GM21528 (cell line): ENCODE results near the gene UMODL1.

Experiments used
- ATAC-seq: cut with Tn5 transposase; IDR thresholded peaks from one replicate; pipeline ENCODE4 v1.9.1; 2021; ENCODE audit warnings: mild to moderate bottlenecking, moderate library complexity; ENCODE audit not compliant: unreplicated experiment, low FRiP score

Gene UMODL1

GRCh38 chr21:42039470-42039901 is 31.6 kb upstream of the UMODL1 start:
- no peak for ATAC-seq

DNA sequence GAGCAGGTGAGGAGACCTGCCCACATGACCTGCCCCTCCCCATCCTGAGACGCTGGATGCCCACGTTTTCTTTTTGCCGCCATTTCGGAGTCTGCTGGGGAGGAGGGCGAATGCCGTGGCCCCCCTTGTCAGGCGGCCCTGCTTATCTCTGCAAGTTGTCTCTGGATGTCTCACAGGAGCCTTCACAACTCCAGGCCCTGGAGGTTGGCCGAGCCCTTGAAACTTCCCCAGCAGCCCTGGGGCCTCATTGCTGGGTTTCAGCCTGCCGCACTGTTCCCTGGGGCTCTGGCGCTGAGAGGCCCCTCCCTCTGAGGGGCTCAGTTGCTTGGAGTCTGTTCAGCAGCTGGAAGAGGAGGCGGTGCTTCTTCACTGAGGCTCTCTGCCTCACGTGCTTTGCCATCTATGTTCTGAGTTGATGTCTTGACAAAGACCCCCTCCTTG is 31.2 kb upstream of the UMODL1 start:
- ATAC-seq = no peak

DNA sequence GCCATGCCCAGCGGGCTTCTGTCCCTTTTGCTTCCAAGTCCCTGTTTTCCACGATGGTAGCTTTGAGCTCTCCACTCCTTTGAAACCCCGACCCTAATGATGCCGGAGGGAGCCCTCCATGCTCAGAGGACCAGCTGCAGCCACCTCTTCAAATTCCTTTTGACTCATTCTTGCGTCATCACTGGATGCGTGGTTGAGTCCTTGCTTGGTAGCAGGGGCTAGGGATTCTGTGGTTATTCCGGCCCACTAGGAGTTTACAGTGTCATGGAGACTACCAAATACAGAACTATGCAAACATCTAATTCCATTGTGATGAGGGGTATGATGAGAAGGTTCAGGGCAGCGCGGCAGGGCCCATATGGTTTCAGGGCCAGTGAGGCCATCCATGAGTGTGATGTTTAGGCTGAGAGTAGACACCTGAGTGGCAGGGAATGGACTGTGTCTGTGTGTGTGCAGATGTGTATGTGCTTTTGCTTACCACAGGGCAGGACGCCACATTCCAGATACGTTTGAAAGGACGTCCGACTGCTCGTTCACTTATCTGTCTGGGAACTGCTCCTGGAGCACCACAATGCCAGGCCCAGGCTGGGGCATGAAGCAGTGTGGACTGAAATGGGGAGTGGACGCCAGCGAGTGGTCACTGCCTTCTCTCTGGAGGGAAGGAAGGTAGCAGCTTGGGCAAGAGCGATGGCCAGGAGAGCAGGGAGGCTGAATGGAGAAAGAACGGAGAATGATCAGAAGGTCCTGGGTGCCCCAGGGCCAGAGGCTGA is 30.5 kb upstream of the UMODL1 start:
- ATAC-seq = no peak

DNA sequence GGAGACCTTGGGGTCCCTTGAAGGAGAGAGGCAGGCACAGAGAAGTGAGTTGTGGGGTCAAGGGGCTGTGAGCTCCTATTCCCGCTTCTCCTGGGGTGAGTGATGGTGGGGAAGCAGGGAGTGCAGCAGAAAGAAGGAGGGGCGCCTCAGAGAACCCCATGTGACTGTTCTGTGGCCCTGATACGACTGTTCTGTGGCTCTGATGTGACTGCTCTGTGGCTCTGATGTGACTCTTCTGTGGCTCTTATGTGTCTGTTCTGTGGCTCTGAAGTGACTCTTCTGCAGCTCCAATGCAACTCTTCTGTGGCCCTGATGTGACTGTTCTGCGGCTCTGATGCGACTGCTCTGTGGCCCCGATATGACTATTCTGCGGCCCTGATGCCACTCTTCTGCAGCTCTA is 29.9 kb upstream of the UMODL1 start:
- ATAC-seq = no peak

GRCh38 chr21:42041711-42042110 is 29.4 kb upstream of the UMODL1 start:
- no peak for ATAC-seq

DNA sequence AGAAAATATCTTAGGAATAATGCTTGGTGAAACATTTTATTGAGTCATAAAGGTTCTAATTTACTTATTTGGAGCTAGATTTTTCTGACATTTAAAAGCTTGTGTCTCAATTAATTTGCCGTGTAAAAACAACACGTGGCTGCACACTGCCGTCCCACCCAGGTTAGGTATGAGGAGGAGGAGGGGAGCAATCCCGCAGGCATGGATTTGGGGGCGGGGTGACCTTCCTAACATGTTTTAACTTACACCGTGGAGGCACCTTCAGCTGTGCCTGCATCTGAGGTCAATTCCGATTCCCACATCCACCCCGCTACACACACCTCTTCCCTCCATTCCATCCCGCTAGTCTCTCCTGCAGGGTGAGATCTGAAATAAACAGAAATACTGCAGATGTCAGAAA is 28.5 kb upstream of the UMODL1 start:
- no peak for ATAC-seq

DNA sequence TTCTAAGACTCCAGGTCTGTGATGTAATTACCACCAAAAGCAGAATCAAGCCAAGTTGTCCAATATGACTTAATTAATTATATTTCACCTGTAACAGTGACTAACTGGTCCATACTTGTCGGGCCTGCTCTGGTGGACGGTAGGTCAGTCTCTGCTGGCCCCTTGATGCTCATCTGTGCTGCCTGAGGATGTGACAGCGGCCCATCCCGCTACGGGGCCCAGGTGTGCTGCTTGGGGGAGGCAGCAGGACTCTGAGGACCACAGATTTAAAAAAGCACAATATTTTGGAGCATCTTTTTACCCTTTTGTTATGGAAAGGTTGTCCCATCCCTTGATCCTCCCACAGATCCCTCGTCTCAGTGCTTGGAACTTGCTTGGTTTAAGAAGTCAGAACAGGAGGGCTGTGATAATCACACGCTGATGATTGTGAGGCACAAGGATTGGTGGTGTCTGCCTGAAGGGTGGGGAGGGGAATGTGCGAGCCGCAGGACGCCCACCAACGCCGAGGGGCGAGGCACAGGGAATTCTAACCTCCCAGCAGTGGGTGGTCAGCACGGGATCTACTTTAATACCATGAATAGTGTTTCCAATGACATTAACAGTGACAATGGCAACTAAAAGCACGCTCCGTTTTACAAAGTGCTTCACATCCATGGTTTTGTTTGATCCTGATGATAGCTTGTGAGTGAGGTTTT is 27.8 kb upstream of the UMODL1 start:
- no peak for ATAC-seq

- ATAC-seq = no peak
These were observed 27.2 kb upstream of the UMODL1 start for GRCh38 chr21:42043961-42044360.

DNA sequence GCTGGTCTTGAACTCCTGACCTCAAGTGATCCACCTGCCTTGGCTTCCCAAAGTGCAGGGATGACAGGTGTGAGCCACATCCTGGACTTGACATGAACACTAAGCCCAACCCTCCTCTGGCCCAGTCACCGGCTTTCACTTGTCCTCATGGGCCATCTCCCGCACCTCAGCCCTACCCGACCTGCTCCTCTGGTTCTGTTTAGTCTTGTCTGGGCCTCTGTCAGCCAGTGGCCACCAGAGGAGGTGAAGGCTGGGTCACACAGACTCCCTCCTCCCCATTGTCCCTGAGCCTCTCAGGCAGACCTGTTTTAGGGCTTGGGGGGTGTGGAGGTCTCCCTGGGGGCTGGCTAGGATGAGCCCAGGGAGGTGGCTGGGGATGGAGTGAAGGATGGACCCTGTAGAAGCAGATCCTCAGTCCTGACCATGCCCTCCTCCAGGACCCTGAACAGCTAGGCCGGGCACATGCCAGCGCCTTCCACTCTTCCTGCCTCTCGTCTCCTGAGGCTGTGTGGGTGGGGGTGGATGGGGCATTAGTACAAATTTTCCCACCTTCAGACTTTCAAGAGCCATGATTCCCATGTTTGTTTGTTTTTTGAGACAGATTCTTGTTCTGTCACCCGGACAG is 26.1 kb upstream of the UMODL1 start:
- ATAC-seq = no peak

DNA sequence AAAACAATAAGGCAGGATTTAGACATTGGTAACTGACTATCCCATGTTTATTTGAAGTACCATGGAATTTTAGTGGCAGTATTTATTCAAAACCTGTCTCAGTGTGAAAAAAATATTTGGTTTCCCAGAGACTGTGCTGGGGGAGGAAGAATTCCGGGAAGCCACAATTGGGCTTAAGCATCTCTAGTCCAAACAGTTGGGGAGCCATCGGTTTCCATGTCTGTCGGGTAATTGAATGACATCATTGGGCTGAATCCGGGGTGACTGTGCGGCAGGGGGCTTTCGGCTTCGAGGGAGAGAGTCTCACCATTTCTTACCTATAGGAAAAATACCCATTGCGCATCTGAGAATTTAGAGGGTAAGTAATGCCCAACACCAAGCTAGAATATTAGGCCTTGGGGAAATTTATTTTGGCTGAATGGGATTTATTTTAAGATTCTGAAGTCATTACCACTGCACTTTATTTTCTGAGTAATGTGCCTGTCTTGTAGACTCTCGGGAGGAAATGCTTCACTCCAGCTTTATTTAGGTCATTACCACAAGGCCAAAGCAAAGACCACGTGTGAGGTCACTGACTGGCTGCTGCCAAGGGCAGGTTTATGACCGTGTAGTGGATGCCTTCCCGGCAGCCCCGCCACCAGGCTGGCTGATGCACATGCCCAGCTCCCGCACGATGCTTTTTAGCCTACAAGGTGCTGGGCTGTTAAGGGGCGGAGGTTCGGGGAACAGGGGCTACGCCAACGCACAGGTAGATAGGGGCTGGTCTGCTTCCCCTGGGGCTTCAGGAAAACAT is 23.1 kb upstream of the UMODL1 start:
- ATAC-seq = no peak

DNA sequence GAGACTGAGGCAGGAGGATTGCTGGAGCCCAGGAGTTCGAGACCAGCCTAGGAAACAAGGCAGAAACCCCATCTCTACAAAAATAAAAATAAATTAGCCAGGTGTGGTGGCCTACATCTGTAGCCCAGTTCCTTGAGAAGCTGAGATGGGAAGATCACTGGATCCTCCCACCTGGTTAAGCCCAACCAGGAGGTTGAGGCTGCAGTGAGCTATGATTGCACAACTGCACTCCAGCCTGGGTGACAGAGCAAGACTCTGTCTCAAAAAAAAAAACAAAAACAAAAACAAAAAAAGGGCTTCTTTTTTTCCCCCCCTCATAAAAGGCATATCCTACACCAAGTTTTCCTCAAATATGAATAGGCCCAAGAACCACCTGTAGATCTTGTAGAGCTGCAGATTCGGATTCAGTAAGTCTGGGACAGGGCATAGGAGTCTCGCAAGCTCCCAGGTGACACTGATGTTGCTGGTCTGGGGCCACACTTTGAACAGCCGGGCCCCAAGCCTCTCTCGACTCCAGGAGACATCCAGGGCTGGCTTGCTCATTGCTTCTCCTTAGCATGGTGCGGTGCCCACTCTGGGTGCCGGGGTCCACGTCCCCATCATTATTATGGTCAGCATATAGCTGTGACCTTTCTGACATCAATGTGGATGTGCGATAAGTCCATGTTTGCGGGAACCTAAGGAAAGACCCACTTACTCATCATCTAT is 22.1 kb upstream of the UMODL1 start:
- no peak for ATAC-seq

DNA sequence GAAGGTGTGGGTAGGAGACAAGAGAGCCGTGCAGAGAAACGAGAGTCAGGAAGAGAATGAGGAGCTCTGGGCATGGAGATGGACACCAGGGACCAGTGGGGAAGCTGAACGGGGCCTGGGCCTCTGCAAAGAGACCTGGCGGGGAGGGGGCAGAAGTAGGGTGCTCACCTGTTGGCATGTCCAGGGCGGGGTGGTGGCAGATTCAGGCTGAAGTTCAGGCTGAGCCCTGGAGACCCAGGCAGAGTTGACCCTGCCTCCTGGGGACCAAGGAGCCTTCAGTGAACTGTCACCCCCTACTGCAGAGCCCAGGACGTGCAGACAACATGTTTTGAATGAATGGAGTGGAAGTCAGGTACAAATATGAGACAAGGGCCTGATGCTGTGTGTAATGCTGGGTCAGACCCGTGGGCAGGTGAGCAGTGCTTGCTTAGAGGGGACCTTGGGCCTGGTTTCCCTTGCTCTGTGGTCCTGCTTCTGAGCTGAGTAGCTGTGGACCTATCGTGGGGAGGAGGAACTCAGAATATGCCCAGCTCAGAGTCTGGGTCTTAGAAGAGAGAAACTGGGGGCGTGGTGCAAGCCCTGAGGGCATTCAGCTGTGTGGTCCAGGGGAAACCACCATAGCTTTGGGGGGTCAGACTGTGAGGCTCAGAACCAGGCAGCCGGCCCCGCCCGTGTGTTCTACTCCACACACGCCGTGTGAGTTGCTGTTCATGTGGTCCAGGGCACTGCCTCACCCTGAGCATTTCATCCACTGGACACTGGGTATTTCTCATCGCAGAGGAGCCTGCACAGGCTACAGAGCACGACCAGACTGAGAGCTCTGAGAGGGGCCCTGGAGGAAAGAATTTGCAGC is 21.3 kb upstream of the UMODL1 start:
- ATAC-seq = no peak

- ATAC-seq = no peak
These were observed 19.3 kb upstream of the UMODL1 start for GRCh38 chr21:42051788-42052187.

DNA sequence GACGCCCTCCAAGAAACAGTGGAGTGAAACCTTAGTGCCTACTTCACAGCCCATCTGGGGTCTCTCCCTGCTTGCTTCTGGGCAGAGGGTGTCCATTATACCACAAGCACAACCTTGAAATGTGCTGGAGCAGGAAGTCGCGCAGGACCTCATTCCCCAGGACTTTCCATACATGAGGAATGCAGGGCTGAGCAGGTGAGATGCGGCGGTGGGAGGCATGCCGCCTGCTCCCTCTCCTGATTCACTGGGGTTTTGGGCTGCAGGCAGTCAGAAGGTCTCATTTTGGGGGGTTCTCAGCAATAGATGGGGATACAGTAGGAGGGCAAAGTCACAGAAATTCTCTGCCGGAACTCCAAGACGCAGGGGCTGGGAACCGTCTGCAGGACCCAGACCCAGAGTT is 15.7 kb upstream of the UMODL1 start:
- no peak for ATAC-seq

DNA sequence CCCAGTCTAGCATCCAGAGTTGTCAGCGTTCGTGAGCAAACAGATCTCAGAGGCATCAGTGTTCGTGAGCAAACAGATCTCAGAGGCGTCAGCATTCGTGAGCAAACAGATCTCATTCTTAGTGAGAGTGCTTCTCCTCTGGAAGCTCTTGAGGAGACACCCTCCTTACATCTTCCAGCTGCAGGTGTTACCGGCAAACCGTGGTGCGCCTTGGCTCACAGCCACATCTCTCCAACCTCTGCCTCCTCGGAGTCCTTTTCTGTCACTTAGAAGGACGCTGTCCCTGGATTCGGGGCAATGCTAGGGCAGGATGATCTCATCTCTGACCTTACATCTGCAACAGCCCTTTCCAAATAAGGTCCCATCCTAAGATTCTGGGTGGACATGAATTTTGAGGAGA is 14.6 kb upstream of the UMODL1 start:
- ATAC-seq = no peak

- ATAC-seq = no peak
These were observed 14.0 kb upstream of the UMODL1 start for GRCh38 chr21:42056996-42057689.

DNA sequence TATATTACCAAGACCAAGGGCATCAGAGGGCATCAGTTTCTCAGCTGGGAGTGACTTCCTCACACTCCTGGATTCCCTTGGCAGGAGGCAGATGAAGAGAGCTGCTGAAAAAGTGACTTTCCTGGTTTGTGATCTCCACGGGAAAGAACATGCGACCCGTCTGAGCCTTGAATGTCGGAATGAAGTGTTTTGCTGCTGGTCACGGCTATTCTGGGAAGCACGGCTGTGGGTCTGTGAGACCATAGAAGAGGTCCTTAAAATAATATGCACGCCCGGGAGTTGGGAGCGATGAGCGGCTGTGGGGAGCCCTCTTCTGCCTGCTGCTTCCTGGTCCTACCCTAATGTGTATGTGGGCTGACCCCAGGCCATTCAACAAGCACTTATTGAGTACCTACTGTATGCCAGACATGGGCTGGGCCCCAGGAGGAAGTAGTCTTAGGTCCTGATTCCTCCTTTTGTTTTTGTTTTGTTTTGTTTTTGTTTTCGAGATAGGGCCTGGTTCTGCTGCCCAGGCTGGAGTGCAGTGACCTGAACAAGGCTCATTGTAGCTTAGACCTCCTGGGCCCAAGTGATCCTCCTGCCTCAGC is 13.2 kb upstream of the UMODL1 start:
- no peak for ATAC-seq

GRCh38 chr21:42058631-42059111 is 12.4 kb upstream of the UMODL1 start:
- no peak for ATAC-seq
